ENCODE data around the gene HYAL4.
"Not testable (repeated sequence)": the region's sequence is repeated elsewhere in the genome, so short reads cannot be mapped to it uniquely, and the experiment has no call there.

Gene HYAL4, protein sequence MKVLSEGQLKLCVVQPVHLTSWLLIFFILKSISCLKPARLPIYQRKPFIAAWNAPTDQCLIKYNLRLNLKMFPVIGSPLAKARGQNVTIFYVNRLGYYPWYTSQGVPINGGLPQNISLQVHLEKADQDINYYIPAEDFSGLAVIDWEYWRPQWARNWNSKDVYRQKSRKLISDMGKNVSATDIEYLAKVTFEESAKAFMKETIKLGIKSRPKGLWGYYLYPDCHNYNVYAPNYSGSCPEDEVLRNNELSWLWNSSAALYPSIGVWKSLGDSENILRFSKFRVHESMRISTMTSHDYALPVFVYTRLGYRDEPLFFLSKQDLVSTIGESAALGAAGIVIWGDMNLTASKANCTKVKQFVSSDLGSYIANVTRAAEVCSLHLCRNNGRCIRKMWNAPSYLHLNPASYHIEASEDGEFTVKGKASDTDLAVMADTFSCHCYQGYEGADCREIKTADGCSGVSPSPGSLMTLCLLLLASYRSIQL

DNA sequence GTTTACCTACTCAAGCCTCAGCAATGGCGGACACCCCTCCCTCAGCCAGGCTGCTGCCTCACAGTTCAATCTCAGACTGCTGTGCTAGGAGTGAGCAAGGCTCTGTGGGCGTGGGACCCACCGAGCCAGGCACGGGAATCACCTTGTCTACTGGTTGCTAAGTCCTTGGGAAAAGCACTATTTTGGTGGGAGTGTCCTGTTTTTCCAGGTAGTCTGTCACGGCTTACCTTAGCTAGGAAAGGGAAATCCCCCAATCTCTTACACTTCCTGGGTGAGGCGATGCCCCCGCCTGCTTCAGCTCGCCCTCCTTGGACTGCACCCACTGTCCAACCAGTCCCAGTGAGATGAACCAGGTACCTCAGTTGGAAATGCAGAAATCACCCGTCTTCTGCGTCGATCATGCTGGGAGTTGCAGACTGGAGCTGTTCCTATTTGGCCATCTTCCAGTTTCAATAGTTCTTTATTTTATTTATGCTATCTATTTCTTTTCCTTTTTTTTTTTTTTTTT lies at the start of gene HYAL4:
TSS of gene HYAL4 (plus strand) at position 458 of the 508 bp plus-strand sequence. CDS start 23,105 bp downstream, outside the sequence.
- DNase-seq: no peak

DNA sequence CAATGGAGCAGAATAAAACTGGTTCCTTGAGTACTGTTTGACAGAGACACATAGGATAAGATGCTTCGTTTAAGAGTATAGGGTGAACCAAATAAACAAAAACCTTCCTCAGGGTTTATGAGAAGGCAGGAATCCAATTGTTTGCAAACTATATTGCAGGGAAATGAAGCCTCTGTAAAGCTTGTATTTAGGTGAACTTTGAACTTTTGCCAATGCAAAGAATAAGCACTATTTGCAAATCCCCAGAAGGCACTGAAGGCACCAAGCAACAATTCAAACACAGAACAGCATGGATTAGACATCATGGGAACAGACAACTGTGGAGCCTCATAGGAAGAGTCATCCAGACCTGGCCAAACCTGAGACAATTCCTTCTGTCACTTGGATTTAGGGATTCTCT lies 49.1 kb upstream of the HYAL4 start:
- DNase-seq: no peak

DNA sequence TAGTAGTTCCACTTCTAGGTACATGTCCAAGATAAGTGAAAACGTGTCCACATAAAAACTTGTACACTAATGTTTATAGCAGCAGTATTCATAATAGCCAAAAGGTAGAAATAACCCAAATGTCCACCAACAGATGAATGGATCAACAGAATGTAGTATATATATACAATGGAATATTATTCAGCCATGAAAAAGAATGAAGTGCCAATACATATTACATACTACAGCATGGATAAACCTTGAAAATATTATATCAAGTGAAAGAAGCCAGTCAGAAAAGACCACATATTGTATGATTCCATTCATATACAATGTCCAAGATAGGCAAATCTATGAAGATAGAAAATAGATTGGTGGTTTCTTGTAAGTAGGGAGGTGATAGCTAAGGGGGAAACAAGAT lies 48.4 kb upstream of the HYAL4 start:
- no peak for DNase-seq

DNA sequence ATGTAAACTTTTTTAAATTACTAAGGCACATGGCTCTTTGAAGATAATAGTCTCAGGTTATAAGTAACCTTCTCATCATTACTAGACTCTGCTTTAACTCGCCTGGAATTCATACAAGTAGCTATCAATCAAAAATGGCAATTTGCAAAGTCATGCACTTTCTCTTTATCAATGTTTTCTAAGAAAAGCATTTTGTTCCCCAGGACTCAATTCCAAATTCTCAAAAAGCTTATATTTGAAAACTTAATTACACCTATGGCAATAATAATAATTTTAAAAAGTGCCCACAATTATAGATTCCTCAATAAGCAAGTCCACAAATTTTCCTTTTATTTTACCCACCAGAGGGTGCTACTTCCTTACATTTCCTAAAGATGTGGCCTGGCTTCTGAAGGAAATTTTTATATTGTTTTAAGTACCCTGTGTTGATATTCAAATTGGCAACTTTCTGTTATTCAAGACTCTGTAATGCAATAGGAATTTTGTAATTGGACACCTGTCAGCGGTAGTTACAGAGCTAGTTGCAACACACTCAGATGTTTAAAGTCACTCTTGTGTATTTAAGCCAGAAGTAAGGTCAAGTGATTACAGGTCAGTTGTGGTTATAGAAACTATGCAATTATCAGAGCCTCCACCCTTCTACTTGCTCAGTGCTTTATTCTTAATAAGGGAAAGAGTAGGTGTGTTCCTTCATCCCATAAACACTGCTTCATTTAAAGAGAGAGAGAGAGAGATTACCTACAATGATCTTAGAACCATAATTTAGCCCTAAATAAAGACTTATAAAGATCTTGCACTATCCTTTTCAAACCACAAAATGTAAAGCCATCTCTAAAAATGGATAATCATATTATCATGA lies 47.1 kb upstream of the HYAL4 start:
- peak; percentile 27 for DNase-seq

DNA sequence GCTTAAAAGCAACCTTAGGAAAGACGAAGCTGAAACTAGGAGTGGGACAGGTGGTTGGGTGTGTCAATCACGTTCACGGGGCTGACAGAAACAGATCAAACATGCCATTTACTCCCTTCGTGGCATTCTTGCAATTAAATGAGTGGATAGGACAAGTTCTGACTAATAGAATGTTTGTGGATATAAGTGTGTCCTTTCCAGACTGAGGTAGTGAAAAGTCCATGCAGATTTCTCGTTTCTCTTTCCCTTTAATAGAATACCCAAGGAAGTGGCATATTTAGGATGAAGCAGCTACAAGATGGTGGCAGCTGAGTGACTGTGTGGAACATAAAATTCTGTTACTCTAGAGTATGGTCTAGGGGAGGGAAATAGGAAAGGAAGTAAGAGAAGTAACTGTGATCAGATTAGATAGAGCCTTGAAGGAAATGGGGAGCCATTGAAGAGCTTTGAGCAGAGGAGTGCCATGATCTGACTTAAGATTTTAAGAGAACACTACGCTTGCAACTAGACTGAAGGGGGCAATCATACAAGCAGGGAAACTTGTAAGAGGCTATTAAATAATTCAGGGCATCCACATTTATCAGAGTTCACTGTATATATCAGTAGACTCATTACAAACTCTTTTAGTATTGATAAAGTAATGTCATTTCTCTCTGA lies 46.3 kb upstream of the HYAL4 start:
- no peak for DNase-seq

DNA sequence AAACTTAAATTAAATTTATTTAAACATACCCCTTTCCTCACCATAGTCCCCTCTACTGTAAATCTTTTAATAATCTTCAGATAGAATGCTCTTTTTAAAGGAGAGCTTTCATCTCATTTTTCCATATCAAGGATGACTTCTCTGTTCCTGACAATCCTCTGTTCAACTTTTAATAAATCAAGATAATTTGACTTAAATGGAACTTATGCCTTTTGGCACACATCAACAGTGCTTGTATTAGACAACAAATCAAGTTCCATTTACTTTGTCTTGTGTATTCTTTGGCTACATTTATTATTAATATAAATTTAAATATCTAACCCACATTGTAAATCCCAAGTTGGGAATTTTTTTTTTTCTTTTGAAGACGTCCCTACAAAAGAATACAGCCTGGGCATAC lies 42.7 kb upstream of the HYAL4 start:
- DNase-seq: no peak

DNA sequence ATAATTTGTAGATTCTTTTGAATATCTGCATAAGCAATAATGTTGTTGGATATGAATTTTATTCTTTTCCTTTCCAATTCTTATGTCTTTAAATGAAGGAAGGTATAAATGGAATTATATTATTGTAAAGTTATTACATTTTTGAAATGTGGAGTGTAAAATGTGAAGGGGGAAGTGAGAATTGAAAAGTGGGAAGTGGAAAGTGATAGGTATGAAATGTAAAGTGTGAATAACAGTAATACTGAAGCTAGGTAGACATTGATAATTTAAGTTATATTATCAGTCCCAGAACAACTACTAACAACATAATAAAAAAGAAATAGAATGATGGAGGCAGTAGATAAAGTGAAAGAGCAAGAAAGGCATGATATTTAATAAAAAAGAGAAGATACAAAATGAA lies 39.7 kb upstream of the HYAL4 start:
- DNase-seq: no peak

DNA sequence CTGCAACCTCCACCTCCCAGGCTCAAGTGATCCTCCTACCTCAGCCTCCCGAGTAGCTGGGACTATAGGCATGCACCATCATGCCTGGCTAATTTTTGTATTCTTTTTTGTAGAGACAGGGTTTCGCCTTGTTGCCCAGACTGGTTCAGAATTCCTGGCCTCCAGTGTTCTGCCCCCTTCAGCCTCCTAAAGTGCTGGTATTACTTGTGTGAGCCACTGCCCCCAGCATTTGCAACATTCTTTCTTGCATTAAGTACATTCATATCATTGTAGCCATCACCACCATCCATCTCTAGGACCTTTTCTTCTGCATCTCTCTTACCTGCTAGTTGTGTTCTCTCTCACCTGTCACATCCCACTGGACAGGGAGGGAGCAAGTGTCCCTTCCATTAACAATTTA lies 35.5 kb upstream of the HYAL4 start:
- DNase-seq: no peak

DNA sequence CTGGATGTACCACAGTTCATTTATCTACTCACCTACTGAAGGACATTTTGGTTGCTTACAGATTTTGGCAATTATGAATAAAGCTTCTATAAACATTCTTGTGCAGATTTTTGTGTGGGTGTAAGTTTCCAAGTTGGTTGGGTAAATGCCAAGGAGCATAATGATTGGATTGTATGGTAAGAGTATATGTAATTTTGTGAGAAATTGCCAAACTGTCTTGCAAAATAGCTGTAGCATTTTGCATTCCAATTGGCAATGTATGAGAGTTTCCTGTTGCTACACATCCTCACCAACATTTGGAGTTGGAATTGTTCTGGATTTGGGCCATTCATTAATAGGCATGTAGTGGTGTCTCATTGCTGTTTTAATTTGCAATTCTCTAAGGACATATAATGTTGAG lies 33.9 kb upstream of the HYAL4 start:
- DNase-seq: no peak

DNA sequence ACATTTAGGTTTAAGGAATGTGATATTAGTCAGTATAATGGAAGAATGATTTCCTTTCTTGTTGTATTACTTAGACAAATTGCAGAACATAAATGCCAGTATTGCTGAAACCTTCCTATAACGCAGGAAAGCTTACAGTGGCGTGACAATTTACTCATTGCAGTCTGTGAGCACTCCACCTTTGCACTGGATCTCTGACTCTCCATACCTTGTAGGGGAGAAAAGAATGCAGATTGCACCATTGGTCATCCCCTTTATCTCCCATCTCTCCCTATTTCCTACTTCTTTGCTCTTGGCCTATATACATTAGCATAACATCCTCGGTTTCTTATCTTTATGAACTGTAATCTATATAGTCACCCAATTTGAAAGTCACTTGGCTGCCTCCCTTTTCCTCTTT lies 28.1 kb upstream of the HYAL4 start:
- DNase-seq: no peak

DNA sequence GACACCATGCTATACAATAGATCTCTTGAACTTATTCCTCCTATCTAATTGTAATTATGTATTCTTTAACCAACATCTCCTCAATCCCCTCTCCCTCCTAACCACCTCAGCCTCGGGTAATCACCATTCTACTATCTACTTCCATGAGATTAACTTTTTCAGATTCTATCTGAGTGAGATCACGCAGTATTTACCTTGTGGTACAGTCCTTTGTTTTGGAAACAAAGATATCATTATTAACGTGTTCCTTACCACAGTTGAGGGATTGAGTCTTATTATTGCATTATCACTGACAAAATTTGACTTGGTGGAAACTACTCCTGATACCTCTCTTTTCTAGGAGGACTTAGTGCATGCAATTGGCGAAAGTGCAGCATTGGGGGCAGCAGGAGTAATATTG lies 26.0 kb upstream of the HYAL4 start:
- DNase-seq: no peak

DNA sequence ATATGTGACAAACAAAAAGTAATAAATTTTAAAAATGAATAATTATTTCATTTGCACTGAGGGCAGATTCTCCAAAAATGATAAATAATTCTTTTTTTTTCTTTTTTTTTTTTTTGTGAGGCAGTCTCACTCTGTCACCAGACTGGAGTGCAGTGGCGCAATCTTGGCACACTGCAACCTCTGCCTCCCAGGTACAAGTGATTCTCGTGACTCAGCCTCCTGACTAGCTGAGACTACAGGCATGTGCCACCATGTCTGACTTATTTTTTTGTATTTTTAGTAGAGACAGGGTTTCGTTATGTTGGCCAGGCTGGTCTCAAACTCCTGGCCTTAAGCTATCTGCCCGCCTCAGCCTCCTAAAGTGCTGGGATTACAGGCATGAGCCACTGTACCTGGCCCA lies 25.2 kb upstream of the HYAL4 start:
- not testable (repeated sequence) for DNase-seq

DNA sequence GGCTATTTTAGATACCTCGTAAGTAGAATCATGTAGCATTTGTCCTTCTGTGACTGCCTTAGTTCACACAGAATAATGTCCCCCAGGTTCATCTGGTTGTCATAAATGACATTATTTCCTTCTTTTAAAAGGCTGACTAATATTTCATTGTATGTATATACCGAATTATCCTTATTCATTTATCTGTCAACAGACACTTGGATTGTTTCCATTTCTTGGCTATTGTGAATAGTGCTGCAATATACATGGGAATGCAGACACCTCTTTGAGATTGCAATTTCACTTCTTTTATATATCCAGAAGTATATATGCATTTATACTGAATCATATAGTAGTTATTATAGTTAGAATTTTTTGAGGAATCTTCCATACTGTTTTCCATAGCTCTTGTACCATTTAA lies 24.1 kb upstream of the HYAL4 start:
- no peak for DNase-seq

DNA sequence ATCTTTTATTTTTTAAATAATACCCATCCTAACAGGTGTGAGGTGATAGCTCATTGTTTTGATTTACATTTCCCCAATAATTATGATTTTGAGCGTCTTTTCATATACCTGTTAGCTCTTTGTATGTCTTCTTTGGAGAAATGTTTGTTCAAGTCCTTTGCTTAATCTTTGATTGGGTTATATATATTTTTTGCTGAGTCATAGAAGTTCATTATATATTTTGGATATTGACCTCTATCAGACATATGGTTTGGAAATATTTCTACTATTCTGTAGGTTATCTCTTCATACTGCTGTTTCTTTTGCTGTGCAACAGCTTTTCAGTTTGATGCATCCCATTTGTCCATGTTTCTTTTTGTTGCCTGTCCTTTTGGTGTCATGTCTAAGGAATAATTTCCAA lies 23.6 kb upstream of the HYAL4 start:
- DNase-seq: no peak

DNA sequence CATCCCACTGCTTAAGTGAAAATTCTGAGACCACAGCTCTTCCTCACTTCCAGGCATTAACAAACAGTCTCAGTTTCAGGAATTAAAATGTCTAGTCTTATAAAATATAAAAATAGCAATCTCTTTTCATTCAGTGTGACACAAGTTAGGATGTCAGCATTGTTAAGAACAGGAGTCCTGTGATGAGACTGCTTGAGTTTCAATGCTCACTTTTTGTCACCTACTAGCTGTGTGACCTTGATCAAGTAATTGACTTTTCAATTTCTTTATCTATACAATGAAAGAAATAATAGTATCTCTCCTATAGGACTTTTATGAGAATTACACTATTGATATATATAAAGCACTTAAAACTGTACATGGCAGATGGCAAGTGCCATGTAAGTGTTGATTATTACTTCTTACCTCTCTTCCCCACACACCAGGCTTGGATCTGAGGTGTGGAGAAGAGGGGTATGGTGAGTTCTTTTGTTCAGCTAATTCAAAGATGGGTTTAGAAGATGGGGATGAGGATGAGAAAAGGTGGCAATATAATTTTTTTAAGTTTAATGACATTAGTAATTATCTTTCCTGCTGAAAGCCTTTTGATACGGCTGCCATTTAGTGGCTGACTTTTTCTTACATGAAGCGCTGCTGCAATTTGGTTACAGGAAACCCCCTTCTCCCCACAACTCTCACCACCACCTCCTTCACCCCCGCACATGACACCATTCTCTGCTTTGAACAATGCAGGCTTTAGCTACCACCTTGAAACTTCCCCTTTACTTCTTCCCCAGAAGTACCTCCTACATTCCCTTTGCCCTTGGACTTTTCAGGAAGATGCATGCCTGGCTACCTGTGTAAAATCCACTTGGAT lies 20.8 kb upstream of the HYAL4 start:
- DNase-seq: no peak

DNA sequence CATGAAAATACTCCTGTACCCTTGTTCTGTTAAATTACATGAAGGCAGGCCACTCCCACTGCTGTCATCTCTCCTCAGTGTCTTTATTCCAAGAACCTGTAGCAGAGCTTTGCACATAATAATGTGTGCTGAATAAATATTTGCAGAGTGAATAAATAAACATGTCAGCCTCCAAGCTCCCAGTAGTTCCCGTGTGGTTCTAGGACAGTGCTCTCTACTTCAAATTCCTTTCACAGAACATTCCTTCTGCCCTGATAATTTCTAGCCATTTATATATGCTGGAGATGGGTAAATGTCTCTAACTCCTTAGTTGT lies 20.3 kb upstream of the HYAL4 start:
- DNase-seq: peak; percentile 59

DNA sequence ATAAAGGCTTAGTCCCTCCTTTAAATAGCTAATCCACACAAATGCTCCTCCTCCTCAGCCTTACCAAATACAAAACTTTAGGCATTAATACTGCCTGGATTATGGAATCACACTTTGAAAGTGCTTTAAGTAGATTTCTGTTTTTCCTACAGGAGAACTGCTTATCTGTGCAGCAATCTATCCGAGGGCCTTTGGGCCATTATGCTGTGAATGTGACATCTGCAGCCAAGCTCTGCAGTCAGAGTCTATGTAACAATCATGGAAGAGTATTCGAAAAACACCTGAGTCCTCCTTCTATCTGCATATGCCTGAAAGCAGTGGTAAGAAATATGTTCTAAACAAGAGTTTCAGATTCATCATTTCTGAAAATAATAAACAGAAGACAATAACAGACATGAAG lies 16.2 kb upstream of the HYAL4 start:
- no peak for DNase-seq

DNA sequence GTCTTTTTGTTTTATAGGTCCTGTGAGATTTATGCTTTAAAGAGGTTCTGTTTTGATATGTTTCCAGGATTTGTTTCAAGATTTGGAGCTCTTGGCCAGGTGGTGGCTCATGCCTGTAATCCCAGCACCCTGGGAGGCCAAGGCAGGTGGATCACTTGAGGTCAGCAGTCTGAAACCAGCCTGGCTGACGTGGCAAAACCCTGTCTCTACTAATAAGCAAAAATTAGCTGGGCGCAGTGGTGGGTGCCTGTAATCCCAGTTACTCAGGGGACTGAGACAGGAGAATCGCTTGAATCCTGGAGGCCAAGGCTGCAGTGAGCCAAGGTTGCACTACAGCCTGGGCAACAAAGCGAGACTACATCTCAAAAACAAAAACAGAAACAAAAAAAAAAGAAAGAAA lies 8.3 kb upstream of the HYAL4 start:
- no peak for DNase-seq

DNA sequence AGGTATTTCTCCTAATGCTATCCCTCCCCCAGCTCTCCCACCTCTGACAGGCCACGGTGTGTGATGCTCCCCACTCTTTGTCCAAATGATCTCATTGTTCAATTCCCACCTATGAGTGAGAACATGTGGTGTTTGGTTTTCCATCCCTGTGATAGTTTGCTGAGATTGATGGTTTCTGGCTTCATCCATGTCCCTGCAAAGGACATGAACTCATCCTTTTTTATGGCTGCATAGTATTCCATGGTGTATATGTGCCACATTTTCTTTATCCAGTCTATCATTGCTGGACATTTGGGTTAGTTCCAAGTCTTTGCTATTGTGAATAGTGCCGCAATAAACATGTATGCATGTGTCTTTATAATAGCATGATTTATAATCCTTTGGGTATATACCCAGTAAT lies 5.9 kb upstream of the HYAL4 start:
- not testable (repeated sequence) for DNase-seq

DNA sequence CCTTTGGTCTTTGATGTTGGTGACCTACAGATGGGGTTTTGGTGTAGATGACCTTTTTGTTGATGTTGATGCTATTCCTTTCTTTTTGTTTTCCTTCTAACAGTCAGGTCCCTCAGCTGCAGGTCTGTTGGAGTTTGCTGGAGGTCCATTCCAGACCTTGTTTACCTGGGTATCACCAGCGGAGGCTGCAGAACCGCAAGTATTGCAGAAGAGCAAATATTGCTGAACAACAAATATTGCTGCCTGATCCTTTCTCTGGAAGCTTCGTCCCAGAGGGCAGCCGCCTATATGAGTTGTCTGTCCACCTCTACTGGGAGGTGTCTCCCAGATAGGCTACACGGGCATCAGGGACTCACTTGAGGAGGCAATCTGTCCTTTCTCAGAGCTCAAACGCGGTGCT lies 827 bp upstream of the HYAL4 start:
- DNase-seq: not testable (repeated sequence)

DNA sequence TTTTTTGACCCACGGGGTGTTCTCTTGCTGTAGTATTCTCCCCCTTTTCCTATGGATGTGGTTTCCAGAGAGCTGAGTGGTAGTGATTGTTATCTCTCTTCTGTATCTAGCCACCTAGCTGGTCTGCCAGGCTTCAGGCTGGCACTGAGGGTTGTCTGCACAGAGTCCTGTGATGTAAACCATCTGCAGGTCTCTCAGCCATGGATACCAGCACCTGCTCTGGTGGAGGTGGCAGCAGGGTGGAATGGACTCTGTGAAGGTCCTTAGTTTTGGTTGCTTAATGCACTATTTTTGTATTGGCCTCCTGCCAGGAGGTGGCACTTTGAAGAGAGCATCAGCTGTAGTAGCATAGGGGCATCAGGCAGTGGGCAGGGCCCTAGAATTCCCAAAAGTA lies 851 bp downstream of the HYAL4 start:
- no peak for DNase-seq

DNA sequence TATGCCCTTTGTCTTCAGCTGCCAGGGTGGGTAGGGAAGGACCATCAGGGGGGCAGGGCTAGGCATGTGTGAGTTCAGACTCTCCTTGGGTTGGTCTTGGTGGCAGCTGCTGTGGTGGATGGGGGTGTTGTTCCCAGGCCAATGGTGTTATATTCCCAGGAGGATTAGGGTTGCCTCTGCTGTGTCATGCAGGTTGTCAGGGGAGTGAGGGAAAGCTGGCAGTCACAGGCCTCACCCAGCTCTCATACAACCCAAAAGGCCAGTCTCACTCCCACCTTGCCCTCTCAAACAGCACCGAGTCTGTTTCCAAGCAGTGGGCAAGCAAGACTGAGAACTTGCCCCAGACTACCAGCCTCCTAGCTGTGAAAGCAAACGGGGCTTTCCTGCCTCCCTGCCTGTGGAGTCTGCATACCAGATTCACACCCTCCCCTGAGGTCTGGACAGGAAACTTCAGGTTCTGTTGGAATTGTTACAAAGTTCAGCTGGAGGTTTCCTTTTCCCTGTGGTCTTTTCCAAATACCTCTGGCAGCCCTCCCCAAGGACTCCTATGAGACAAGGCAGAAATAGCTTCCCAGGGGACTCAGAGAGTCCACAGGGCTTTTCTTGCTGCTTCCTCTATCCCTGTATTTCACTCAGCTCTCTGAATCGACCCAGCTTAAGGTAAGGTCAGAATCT lies 1.4 kb downstream of the HYAL4 start:
- DNase-seq: no peak
